ENCODE data around the gene SLC16A13.
"Not testable (repeated sequence)": the region's sequence is repeated elsewhere in the genome, so short reads cannot be mapped to it uniquely, and the experiment has no call there.

The SLC16A13 gene

DNA sequence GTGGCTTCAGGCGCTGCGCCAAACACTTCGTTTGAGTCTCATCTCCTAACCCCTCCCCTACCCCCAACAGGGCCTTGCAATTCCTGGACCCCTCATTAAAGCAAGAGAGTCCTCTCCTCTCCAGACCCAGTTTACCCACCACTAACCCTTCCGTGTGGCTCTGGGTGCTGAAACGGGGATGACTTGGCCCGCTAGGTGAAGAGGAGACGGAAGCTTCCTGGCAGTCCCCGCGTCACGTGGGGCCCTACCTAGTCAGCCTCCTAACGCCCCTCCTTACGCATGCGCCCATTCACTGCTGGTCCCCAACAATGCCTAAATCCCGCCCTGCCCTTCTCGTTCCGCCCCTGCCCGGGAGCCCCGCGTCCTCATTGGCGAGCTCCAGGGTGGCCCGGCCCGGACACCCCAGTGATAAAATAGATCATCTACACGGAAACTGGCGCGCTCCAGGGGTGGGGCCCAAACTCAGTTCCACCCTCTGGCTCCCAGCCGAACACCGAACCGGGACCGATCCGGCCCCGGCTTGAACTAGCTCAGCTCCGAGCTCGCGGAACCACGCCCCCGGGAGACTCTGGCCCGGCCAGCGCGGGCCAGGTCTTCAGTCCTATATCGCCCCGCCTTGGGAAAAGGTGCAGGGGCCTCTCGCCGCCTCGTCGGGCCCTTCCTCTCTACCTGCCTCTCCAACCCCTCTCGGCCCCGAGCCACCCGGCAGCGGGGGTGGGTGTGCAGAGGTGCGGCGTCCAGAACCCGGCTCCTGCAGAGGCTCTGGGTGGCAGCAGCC, at the start of gene SLC16A13:
SLC16A13 (plus strand) TSS at position 425 of the 778 bp plus-strand sequence. CDS start 368 bp downstream, outside the sequence.
- Mint-ChIP-seq H3K4me1 (peaks cover 59% of the 10 kb centered on the region), H3K27me3 (no peaks in the 10 kb centered on the region), H3K4me3 (peak within 1 kb of the TSS; percentile 91), H3K36me3 (ENCODE audit: insufficient read depth) (peaks cover 6% of the 10 kb centered on the region), H3K9me3 (no peaks in the 10 kb centered on the region), H3K27ac (ENCODE audit: low read depth) (peak within 1 kb of the TSS; percentile 94)
- peak; percentile 94 to 97 for DNase-seq (ENCODE audit: low spot score in 2 of 2)
- peak; percentile 92 for ATAC-seq (replicated peaks; ENCODE audit: extremely low read depth, poor library complexity, severe bottlenecking)

- H3K4me1 Mint-ChIP-seq: no peaks in the 10 kb centered on the region
- DNase-seq (ENCODE audit: low spot score in 2 of 2) (no peak), ATAC-seq (replicated peaks; ENCODE audit: extremely low read depth, poor library complexity, severe bottlenecking) (no peak)
- H3K4me3 Mint-ChIP-seq: no peak overlapping the region
- no peaks in the 10 kb centered on the region for H3K27me3 Mint-ChIP-seq
- no peaks in the 10 kb centered on the region for H3K9me3 Mint-ChIP-seq
- H3K36me3 Mint-ChIP-seq (ENCODE audit: insufficient read depth): peaks cover 1% of the 10 kb centered on the region
- no peak overlapping the region for H3K27ac Mint-ChIP-seq (ENCODE audit: low read depth)
Observed at GRCh38 chr17:6986676-6987075, 49.1 kb upstream of the SLC16A13 start.

GRCh38 chr17:6989779-6990178, 46.0 kb upstream of the SLC16A13 start:
- no peaks in the 10 kb centered on the region for H3K27me3 Mint-ChIP-seq
- no peak overlapping the region for H3K4me3 Mint-ChIP-seq
- H3K36me3 Mint-ChIP-seq (ENCODE audit: insufficient read depth): peaks cover 1% of the 10 kb centered on the region
- H3K4me1 Mint-ChIP-seq: no peaks in the 10 kb centered on the region
- no peak overlapping the region for H3K27ac Mint-ChIP-seq (ENCODE audit: low read depth)
- no peaks in the 10 kb centered on the region for H3K9me3 Mint-ChIP-seq
- ATAC-seq (replicated peaks; ENCODE audit: extremely low read depth, poor library complexity, severe bottlenecking): no peak
- DNase-seq (ENCODE audit: low spot score in 2 of 2): no peak

GRCh38 chr17:6993613-6994056, 42.2 kb upstream of the SLC16A13 start:
- not testable (repeated sequence) for H3K9me3 Mint-ChIP-seq; ATAC-seq (replicated peaks; ENCODE audit: extremely low read depth, poor library complexity, severe bottlenecking); H3K27me3 Mint-ChIP-seq; DNase-seq (ENCODE audit: low spot score in 2 of 2); H3K36me3 Mint-ChIP-seq (ENCODE audit: insufficient read depth); H3K4me3 Mint-ChIP-seq; H3K4me1 Mint-ChIP-seq
- H3K27ac Mint-ChIP-seq (ENCODE audit: low read depth): peak overlapping the region; percentile 5

DNA sequence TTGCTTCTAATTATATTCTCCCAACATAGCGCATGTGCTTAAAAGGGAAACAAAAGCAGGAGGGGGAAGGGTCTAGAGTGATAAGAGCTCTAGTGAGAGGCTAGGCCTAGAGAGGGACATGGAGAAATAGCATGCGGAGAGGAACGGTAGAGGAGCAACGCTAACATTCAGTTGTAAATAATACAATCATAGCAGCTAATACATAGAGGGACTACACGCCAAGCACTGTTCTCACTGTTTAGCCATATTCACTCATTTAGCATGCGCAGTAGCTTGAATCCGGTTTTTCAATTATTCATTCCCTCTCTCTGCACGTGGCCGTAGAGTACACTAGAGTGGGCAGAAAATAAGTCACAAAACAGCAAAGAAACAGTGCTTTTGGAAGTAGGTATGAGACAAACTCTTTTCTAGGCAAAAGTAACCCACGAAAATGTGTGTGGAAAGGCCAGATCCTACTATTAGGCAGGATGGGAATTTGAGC, 41.7 kb upstream of the SLC16A13 start:
- Mint-ChIP-seq H3K36me3 (ENCODE audit: insufficient read depth) (peaks cover 3% of the 10 kb centered on the region), H3K27ac (ENCODE audit: low read depth) (peak overlapping the region; percentile 5), H3K27me3 (no peaks in the 10 kb centered on the region), H3K4me1 (peaks cover 1% of the 10 kb centered on the region), H3K9me3 (no peaks in the 10 kb centered on the region), H3K4me3 (no peak overlapping the region)
- ATAC-seq (replicated peaks; ENCODE audit: extremely low read depth, poor library complexity, severe bottlenecking) (no peak), DNase-seq (ENCODE audit: low spot score in 2 of 2) (no peak)

- Mint-ChIP-seq H3K27me3 (no peaks in the 10 kb centered on the region), H3K27ac (ENCODE audit: low read depth) (peak overlapping the region; percentile 5), H3K36me3 (ENCODE audit: insufficient read depth) (peaks cover 9% of the 10 kb centered on the region), H3K4me1 (peaks cover 7% of the 10 kb centered on the region), H3K4me3 (no peak overlapping the region), H3K9me3 (no peaks in the 10 kb centered on the region)
- ATAC-seq (replicated peaks; ENCODE audit: extremely low read depth, poor library complexity, severe bottlenecking): no peak
- no peak for DNase-seq (ENCODE audit: low spot score in 2 of 2)
Observed at GRCh38 chr17:6994666-6995256, 41.1 kb upstream of the SLC16A13 start.

DNA sequence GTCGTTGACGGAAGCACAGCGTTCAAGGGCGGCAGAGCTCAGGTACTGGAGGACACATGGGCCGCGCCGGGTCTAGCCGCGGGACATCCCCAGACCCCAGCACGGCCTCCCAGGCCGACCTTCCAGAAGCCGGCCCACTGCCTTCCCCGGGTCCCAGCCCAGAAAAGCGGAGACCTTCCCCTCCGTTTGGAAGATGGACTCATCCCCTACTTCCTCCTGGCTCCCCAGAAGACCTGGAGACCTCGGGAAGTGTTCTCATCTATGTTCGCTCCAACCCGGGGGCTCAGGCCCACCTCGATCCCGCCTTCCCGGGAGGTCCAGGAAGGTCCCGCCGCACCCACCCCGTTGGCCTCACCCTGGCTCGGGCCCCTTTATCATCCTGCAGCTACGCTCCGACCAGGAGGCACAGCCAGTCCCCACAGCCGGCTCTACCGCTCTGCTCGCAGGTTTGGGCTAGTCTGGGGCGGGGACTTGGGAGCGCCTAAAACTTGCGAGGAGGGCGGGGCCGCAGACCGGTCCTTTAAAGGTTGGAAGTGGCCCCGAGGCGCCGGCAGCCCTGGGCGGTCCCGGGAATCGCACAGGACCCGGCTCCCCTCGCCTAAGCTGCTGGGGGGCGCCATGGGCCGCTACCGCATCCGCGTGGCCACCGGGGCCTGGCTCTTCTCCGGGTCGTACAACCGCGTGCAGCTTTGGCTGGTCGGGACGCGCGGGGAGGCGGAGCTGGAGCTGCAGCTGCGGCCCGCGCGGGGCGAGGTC, 40.1 kb upstream of the SLC16A13 start, which contains the start of gene ALOX12:
ALOX12 (plus strand) TSS at position 550 of the 756 bp plus-strand sequence; CDS start at position 619, 69 bp downstream.
- Mint-ChIP-seq H3K27ac (ENCODE audit: low read depth) (no peak within 1 kb of the TSS), H3K27me3 (no peaks in the 10 kb centered on the region), H3K9me3 (no peaks in the 10 kb centered on the region), H3K4me3 (no peak within 1 kb of the TSS), H3K4me1 (peaks cover 12% of the 10 kb centered on the region), H3K36me3 (ENCODE audit: insufficient read depth) (peaks cover 12% of the 10 kb centered on the region)
- no peak for ATAC-seq (replicated peaks; ENCODE audit: extremely low read depth, poor library complexity, severe bottlenecking)
- DNase-seq (ENCODE audit: low spot score in 2 of 2): no peak

- DNase-seq (ENCODE audit: low spot score in 2 of 2) (no peak), ATAC-seq (replicated peaks; ENCODE audit: extremely low read depth, poor library complexity, severe bottlenecking) (no peak)
- Mint-ChIP-seq H3K36me3 (ENCODE audit: insufficient read depth) (peaks cover 16% of the 10 kb centered on the region), H3K9me3 (no peaks in the 10 kb centered on the region), H3K27me3 (no peaks in the 10 kb centered on the region), H3K4me3 (no peak overlapping the region), H3K4me1 (peaks cover 16% of the 10 kb centered on the region), H3K27ac (ENCODE audit: low read depth) (no peak overlapping the region)
Observed at GRCh38 chr17:6996256-6997011, 39.4 kb upstream of the SLC16A13 start.

- H3K27me3 Mint-ChIP-seq: no peaks in the 10 kb centered on the region
- no peak overlapping the region for H3K4me3 Mint-ChIP-seq
- H3K9me3 Mint-ChIP-seq: no peaks in the 10 kb centered on the region
- peaks cover 22% of the 10 kb centered on the region for H3K4me1 Mint-ChIP-seq
- peaks cover 20% of the 10 kb centered on the region for H3K36me3 Mint-ChIP-seq (ENCODE audit: insufficient read depth)
- ATAC-seq (replicated peaks; ENCODE audit: extremely low read depth, poor library complexity, severe bottlenecking): no peak
- no peak for DNase-seq (ENCODE audit: low spot score in 2 of 2)
- no peak overlapping the region for H3K27ac Mint-ChIP-seq (ENCODE audit: low read depth)
Observed at GRCh38 chr17:6997171-6997570, 38.6 kb upstream of the SLC16A13 start.

GRCh38 chr17:6998855-6999508, 36.8 kb upstream of the SLC16A13 start:
- no peak for ATAC-seq (replicated peaks; ENCODE audit: extremely low read depth, poor library complexity, severe bottlenecking)
- Mint-ChIP-seq H3K27me3 (no peaks in the 10 kb centered on the region), H3K27ac (ENCODE audit: low read depth) (no peak overlapping the region), H3K4me1 (peaks cover 24% of the 10 kb centered on the region), H3K36me3 (ENCODE audit: insufficient read depth) (peaks cover 24% of the 10 kb centered on the region), H3K4me3 (no peak overlapping the region), H3K9me3 (no peaks in the 10 kb centered on the region)
- no peak for DNase-seq (ENCODE audit: low spot score in 2 of 2)

DNA sequence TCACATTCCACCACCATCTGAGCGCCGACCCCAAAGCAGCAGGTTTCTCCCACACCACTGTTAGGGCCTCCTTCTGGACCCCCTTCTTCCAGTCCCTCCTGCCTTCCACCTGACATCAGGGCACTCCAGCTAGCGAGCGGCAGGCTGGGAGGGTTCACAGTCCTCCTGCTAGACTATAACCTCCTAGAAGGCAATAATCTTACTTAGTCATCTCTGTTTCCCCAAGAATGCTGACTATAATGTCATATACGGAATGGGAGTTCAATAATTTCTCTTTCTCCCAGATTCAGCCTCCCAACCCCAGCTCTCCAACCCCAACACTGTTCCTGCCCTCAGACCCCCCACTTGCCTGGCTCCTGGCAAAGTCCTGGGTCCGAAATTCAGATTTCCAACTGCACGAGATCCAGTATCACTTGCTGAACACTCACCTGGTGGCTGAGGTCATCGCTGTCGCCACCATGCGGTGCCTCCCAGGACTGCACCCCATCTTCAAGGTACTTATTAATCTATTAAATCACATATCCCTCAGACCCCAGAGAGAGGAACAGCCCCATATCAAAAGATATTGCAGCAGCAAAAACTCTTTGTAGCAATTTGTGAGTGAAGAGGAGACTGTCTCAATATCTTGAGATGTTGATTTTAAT, 34.4 kb upstream of the SLC16A13 start:
- Mint-ChIP-seq H3K27me3 (no peaks in the 10 kb centered on the region), H3K4me3 (no peak overlapping the region), H3K36me3 (ENCODE audit: insufficient read depth) (peaks cover 31% of the 10 kb centered on the region), H3K9me3 (no peaks in the 10 kb centered on the region), H3K27ac (ENCODE audit: low read depth) (peak overlapping the region; percentile 42), H3K4me1 (peaks cover 36% of the 10 kb centered on the region)
- ATAC-seq (replicated peaks; ENCODE audit: extremely low read depth, poor library complexity, severe bottlenecking) (no peak), DNase-seq (ENCODE audit: low spot score in 2 of 2) (no peak)

Data from central memory CD8-positive, alpha-beta T cell (primary cell).